Measurements from ENCODE around the gene SLC17A7.

Gene SLC17A7

GRCh38 chr19:49422407-49423070, 18.8 kb downstream of the SLC17A7 start:
- FAIRE-seq (no peak), DNase-seq (ENCODE audit: insufficient read length) (no peak)
- TF ChIP-seq POLR2A (IDR thresholded peaks at IDR 0.05; ENCODE audit: low read depth, low read length), result no peak
- no peak for TF ChIP-seq POLR2AphosphoS5 (IDR thresholded peaks at IDR 0.05; ENCODE audit: low read depth, low read length)
- TF ChIP-seq TAF1 (IDR thresholded peaks at IDR 0.05; ENCODE audit: borderline replicate concordance, low read depth, low read length), result no peak

DNA sequence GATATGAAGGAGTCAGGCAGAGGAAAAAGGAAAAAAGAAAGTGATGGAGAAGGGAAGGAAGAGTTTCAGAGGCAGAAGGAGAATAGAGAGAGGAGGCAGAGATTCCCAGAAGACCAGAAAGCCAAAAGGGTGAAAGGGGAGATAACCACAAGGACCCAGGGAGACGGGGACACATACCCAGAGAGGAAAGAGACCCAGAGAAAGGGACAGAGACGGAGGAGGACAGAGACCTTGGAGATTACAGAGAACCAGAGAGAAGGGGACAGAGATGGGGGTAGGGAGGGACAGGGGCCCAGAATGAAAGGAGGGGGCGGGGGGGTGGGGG, 19.5 kb downstream of the SLC17A7 start:
- FAIRE-seq (no peak), DNase-seq (ENCODE audit: insufficient read length) (no peak)
- TF ChIP-seq POLR2AphosphoS5 (IDR thresholded peaks at IDR 0.05; ENCODE audit: low read depth, low read length) (no peak), POLR2A (IDR thresholded peaks at IDR 0.05; ENCODE audit: low read depth, low read length) (no peak), TAF1 (IDR thresholded peaks at IDR 0.05; ENCODE audit: borderline replicate concordance, low read depth, low read length) (no peak)

DNA sequence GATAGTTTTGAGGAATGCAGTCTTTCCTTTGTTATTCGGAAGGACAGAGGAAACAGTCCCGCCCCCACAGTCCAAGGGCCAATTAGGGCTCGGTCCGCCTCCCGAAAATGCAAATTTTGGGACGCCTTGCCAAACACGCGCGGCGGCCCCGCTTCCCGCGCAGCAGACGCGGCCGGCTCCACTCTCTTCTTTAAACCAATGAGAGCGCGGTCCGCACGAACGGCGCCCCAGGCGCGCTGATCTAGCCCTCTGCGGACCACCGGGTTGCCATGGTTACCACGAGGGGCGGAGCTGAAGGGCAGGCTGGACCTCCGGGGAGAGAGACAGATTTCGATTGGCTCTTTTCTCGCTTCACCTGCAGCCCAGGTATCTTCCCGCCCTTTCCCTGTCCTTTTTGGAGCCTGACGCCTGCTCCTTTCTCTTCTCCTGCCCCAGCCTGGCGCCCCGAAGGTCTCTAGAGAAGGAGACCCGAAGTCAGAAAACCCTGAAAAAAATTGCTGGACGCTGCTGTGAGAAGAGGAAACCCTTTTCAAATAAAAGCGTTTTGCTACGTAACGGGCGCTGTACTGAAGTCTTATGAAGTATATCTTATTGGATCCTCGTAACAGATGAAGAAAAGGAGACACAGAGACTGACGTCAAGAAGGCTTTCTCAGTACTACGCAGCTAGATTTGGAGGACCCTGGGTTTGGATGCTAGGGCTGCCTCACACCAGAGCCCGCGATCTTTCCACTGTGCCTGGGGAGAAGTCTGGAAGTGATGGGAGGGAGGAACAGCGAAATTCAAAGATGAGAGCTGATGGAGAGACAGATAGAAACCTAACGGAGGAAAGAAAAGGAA, 20.1 kb downstream of the SLC17A7 start:
- TF ChIP-seq TAF1 (IDR thresholded peaks at IDR 0.05; ENCODE audit: borderline replicate concordance, low read depth, low read length), result no peak
- no peak for TF ChIP-seq POLR2A (IDR thresholded peaks at IDR 0.05; ENCODE audit: low read depth, low read length)
- TF ChIP-seq POLR2AphosphoS5 (IDR thresholded peaks at IDR 0.05; ENCODE audit: low read depth, low read length), result no peak
- no peak for FAIRE-seq
- peak; percentile 61 for DNase-seq (ENCODE audit: insufficient read length)

DNA sequence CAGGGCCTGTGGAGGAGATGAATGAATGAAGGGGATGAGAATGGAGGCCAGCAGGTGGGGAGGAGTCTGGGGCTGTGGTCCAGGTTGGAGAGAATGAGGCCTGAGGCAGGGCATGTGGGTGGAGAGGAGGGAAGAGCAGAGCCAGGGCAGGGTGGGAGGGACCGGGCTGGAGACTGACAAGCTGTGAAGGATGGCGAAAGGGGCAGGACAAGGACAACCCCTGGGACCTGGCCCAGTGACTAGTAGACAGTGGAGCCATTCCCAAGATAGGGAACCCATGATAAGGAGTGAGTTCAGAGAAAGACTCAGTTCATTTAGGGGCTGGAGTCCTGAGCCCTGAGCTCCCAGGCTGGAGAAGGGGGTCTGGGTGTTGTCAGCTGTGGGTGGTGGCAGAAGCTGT, 21.1 kb downstream of the SLC17A7 start:
- FAIRE-seq (no peak), DNase-seq (ENCODE audit: insufficient read length) (no peak)
- TF ChIP-seq POLR2AphosphoS5 (IDR thresholded peaks at IDR 0.05; ENCODE audit: low read depth, low read length), result no peak
- TF ChIP-seq POLR2A (IDR thresholded peaks at IDR 0.05; ENCODE audit: low read depth, low read length), result no peak

GRCh38 chr19:49419173-49419572, 22.2 kb downstream of the SLC17A7 start:
- no peak for DNase-seq (ENCODE audit: insufficient read length)
- no peak for TF ChIP-seq POLR2A (IDR thresholded peaks at IDR 0.05; ENCODE audit: low read depth, low read length)
- no peak for TF ChIP-seq POLR2AphosphoS5 (IDR thresholded peaks at IDR 0.05; ENCODE audit: low read depth, low read length)
- no peak for TF ChIP-seq TAF1 (IDR thresholded peaks at IDR 0.05; ENCODE audit: borderline replicate concordance, low read depth, low read length)
- no peak for FAIRE-seq

- FAIRE-seq (no peak), DNase-seq (ENCODE audit: insufficient read length) (no peak)
Measured at GRCh38 chr19:49418511-49418910, 22.8 kb downstream of the SLC17A7 start.

DNA sequence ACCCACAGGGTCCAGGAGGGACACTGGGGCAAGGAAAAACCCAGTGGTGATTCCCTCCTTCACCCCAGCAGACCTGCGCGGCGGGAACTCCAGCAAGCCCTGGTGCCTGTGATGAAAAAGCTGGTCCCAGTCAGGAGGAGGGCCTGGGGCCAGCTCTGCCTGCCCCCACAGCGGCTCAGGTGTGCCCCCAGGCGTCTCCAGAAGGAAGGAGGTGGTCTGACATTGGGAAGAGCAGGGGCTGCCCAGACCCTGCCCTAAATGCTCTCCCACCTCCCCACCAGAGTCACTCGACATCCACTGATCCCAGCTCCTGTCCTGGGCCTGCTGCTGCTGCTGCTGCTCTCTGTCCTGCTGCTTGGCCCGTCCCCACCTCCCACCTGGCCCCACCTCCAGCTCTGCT, 24.2 kb downstream of the SLC17A7 start:
- no peak for TF ChIP-seq TAF1 (IDR thresholded peaks at IDR 0.05; ENCODE audit: borderline replicate concordance, low read depth, low read length)
- no peak for TF ChIP-seq POLR2AphosphoS5 (IDR thresholded peaks at IDR 0.05; ENCODE audit: low read depth, low read length)
- no peak for TF ChIP-seq POLR2A (IDR thresholded peaks at IDR 0.05; ENCODE audit: low read depth, low read length)
- DNase-seq (ENCODE audit: insufficient read length) (no peak), FAIRE-seq (no peak)

More at GRCh38 chr19:49418511-49418910, 22.8 kb downstream of the SLC17A7 start:
- TF ChIP-seq POLR2A (IDR thresholded peaks at IDR 0.05; ENCODE audit: low read depth, low read length) (no peak), POLR2AphosphoS5 (IDR thresholded peaks at IDR 0.05; ENCODE audit: low read depth, low read length) (no peak), TAF1 (IDR thresholded peaks at IDR 0.05; ENCODE audit: borderline replicate concordance, low read depth, low read length) (no peak)

DNA sequence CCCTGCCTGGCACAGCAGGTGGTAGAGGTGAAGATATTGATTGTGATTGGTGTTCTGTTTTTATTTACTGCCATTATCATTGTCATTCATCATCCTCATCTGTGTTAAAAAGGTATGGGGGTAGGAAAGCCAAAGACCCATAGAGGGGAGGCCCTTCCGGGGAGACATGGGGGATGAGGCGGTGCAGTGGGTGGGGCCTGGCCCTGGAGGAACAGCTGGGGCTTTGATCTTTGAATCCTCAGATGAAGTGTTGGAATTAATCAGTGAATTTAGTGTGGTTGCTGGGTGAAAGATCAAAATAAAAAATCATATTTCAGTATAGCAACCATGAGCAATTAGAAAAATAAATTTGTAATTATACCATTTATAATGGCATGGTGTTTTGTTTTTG, 25.5 kb downstream of the SLC17A7 start:
- TF ChIP-seq POLR2AphosphoS5 (IDR thresholded peaks at IDR 0.05; ENCODE audit: low read depth, low read length) (no peak), TAF1 (IDR thresholded peaks at IDR 0.05; ENCODE audit: borderline replicate concordance, low read depth, low read length) (no peak), POLR2A (IDR thresholded peaks at IDR 0.05; ENCODE audit: low read depth, low read length) (no peak)
- FAIRE-seq, result no peak

GRCh38 chr19:49415102-49415809, 26.1 kb downstream of the SLC17A7 start:
- TF ChIP-seq TAF1 (IDR thresholded peaks at IDR 0.05; ENCODE audit: borderline replicate concordance, low read depth, low read length) (no peak), POLR2A (IDR thresholded peaks at IDR 0.05; ENCODE audit: low read depth, low read length) (no peak), POLR2AphosphoS5 (IDR thresholded peaks at IDR 0.05; ENCODE audit: low read depth, low read length) (no peak)
- peak; percentile 77 for FAIRE-seq
- no peak for DNase-seq (ENCODE audit: insufficient read length)

More for the DNA sequence above, 25.5 kb downstream of the SLC17A7 start:
- no peak for DNase-seq (ENCODE audit: insufficient read length)

- TF ChIP-seq POLR2A (IDR thresholded peaks at IDR 0.05; ENCODE audit: low read depth, low read length) (no peak), POLR2AphosphoS5 (IDR thresholded peaks at IDR 0.05; ENCODE audit: low read depth, low read length) (no peak), TAF1 (IDR thresholded peaks at IDR 0.05; ENCODE audit: borderline replicate concordance, low read depth, low read length) (no peak)
- DNase-seq (ENCODE audit: insufficient read length) (no peak), FAIRE-seq (no peak)
Measured at GRCh38 chr19:49414256-49414655, 27.1 kb downstream of the SLC17A7 start.

DNA sequence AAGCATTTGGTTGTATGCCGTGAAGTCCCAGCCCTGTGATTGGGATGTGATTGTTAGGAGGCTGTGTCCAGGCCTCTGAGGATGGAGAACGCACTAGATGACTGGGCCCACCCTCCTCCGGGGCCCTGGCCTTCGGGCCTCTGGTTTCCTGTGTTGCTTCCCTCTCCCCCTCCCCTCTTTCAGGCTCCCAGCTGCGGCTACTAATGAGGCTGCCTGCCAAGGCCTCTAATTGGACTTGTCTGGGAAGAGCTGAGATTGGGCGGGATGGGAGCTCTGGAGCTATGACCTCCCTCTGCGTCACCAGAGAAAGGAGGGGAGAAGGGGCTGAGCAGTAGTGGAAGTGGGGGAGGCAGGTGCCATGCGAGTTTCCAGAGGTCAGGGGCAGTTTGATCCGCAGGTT, 28.0 kb downstream of the SLC17A7 start:
- FAIRE-seq, result no peak
- TF ChIP-seq POLR2AphosphoS5 (IDR thresholded peaks at IDR 0.05; ENCODE audit: low read depth, low read length), result no peak
- DNase-seq (ENCODE audit: insufficient read length), result no peak

All from GM12892 (cell line).